Measurements from ENCODE around the gene PRRG3.

GRCh38 chrX:151695583-151696340 lies 504 bp downstream of the PRRG3 start:
- TF ChIP-seq POLR2A (IDR thresholded peaks at IDR 0.05) = no peak
- no peak for TF ChIP-seq POLR2AphosphoS5 (IDR thresholded peaks at IDR 0.05)
- TF ChIP-seq CTCF (IDR thresholded peaks at IDR 0.05) = no peak

Data from prostate gland (tissue), 2 donors.